ENCODE data around the gene GUCY1A1.

GRCh38 chr4:155684892-155685541, 18.4 kb downstream of the GUCY1A1 start:
- no peak for TF ChIP-seq POLR2AphosphoS5 (IDR thresholded peaks at IDR 0.05; ENCODE audit: low read depth, low read length)
- no peak for TF ChIP-seq TAF1 (IDR thresholded peaks at IDR 0.05; ENCODE audit: borderline replicate concordance, low read depth, low read length)

Data from GM12892 (cell line).